Measurements from ENCODE around the gene PNMA8B. TPM values are rescaled to one million over a fixed set of nuclear protein-coding genes. Genes with fewer than 3 reads are reported as not detected.

Gene PNMA8B
- polyA plus RNA-seq, 1 of the 3 experiments (the other 2 are of a cell fraction) = 0.92 TPM

GRCh38 chr19:46466536-46467196 is 29.0 kb downstream of the PNMA8B start:
- no peak for TF ChIP-seq TEAD4 (IDR thresholded peaks at IDR 0.05; ENCODE audit: borderline replicate concordance, insufficient read depth)
- TF ChIP-seq POLR2AphosphoS5 (IDR thresholded peaks at IDR 0.05; ENCODE audit: low read depth, low read length) = peak; percentile 15; the same call in 1 of the 2 replicates
- no peak for TF ChIP-seq RAD21 (IDR thresholded peaks at IDR 0.05; ENCODE audit: low read length)
- peak; percentile 74; the same call in 1 of the 2 replicates for TF ChIP-seq REST (IDR thresholded peaks at IDR 0.05; ENCODE audit: low read depth, low read length)
- TF ChIP-seq EP300 (IDR thresholded peaks at IDR 0.05; ENCODE audit: borderline replicate concordance in 1 of 2, low read depth in 1 of 2, low read length in 1 of 2) = peak in 1 of 2 experiments; percentile 41; a peak in 1 of 4 replicates
- TF ChIP-seq MAX (IDR thresholded peaks at IDR 0.05; ENCODE audit: low read depth) = peak; percentile 50
- peak; percentile 68 for TF ChIP-seq JUND (IDR thresholded peaks at IDR 0.05)
- peak; percentile 79 for TF ChIP-seq NFIC (IDR thresholded peaks at IDR 0.05; ENCODE audit: borderline replicate concordance)
- TF ChIP-seq PBX3 (IDR thresholded peaks at IDR 0.05) = peak; percentile 64
- peak; percentile 86 for TF ChIP-seq TCF12 (IDR thresholded peaks at IDR 0.05)
- TF ChIP-seq FOSL2 (IDR thresholded peaks at IDR 0.05; ENCODE audit: borderline replicate concordance, low read depth) = peak; percentile 86
- TF ChIP-seq MXI1 (IDR thresholded peaks at IDR 0.05; ENCODE audit: low read depth, low read length) = no peak
- TF ChIP-seq CHD2 (IDR thresholded peaks at IDR 0.05; ENCODE audit: low read length, partially characterized antibody) = no peak
- Histone ChIP-seq H3K27me3 (ENCODE audit: insufficient read depth) (no peaks in the 10 kb centered on the region), H4K20me1 (ENCODE audit: insufficient read depth) (no peaks in the 10 kb centered on the region), H3K4me2 (peak overlapping the region; percentile 54; the same call in 1 of the 2 replicates), H2AFZ (ENCODE audit: low read depth) (no peak overlapping the region; the same call in 1 of the 2 replicates), H3K4me3 (ENCODE audit: low read depth in 2 of 2, low read length in 1 of 2) (peak overlapping the region in 1 of 2 experiments; percentile 36; a peak in 2 of 4 replicates), H3K9ac (peak overlapping the region; percentile 3; the same call in 1 of the 2 replicates), H3K9me2 (no peaks in the 10 kb centered on the region), H3K27ac (ENCODE audit: low read depth in 2 of 2, low read length in 1 of 2) (peak overlapping the region in 1 of 2 experiments; percentile 70; a peak in 2 of 4 replicates), H3K9me3 (no peaks in the 10 kb centered on the region), H3F3A (replicated peaks; ENCODE audit: insufficient read depth) (peaks cover 29% of the 10 kb centered on the region), H3K4me1 (ENCODE audit: control insufficient read depth in 1 of 2, insufficient read depth in 2 of 2, low read depth in 1 of 2, low read length in 1 of 2) (peaks cover 13 to 22% of the 10 kb centered on the region in 2 experiments; a peak in 2 of 4 replicates), H3K36me3 (replicated peaks in 1 of 2; ENCODE audit: control insufficient read depth in 1 of 2, insufficient read depth in 2 of 2, low read length in 1 of 2) (peaks cover 0 to 8% of the 10 kb centered on the region in 2 experiments), H3K79me2 (ENCODE audit: insufficient read depth) (peaks cover 8% of the 10 kb centered on the region; the same call in 1 of the 2 replicates)
- WGBS (ENCODE audit: low lambda C conversion rate) = 39% methylated on average over 15 of the region's 15 CpGs
- ChIA-PET POLR2A (no interaction called here), CTCF (interaction anchor here (0.6 to 1.6 kb wide), 4 partner anchors 21 to 71 kb away, joined by 3 to 6 read pairs (median 3); no protein-coding TSS in a partner anchor)
- DNase-seq = no peak
